GM21528 (cell line): ENCODE data around the gene SDCBP2.
A peak's percentile ranks its signal among the peaks of the same experiment; 100 is the strongest.

ENCODE experiments used
- ATAC-seq: cut with Tn5 transposase; IDR thresholded peaks from one replicate; pipeline ENCODE4 v1.9.1; 2021; ENCODE audit warnings: mild to moderate bottlenecking, moderate library complexity; ENCODE audit not compliant: unreplicated experiment, low FRiP score

SDCBP2 gene

GRCh38 chr20:1331801-1332453 is 3.0 kb upstream of the SDCBP2 start:
- ATAC-seq: no peak

DNA sequence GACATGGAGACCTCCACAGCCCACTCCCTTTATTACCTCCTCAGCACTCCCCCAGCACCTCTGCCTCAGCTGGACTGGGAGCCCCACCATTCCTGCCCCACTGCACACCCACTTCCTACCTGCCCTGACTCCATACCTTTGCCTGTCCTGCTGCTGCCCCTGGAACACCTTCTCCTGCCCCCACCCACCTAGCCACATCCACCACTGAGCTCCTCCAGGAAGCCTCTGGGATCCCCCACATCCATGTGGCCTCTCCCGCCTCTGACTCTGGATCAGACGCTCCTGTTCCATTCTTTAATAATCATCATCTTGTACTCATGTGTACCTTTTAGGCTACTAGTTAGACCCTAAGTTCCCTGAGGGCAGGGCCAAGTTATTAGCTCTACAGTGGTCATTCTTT is 2.2 kb upstream of the SDCBP2 start:
- no peak for ATAC-seq

- no peak for ATAC-seq
Measured at GRCh38 chr20:1330075-1330830, 1.3 kb upstream of the SDCBP2 start.

DNA sequence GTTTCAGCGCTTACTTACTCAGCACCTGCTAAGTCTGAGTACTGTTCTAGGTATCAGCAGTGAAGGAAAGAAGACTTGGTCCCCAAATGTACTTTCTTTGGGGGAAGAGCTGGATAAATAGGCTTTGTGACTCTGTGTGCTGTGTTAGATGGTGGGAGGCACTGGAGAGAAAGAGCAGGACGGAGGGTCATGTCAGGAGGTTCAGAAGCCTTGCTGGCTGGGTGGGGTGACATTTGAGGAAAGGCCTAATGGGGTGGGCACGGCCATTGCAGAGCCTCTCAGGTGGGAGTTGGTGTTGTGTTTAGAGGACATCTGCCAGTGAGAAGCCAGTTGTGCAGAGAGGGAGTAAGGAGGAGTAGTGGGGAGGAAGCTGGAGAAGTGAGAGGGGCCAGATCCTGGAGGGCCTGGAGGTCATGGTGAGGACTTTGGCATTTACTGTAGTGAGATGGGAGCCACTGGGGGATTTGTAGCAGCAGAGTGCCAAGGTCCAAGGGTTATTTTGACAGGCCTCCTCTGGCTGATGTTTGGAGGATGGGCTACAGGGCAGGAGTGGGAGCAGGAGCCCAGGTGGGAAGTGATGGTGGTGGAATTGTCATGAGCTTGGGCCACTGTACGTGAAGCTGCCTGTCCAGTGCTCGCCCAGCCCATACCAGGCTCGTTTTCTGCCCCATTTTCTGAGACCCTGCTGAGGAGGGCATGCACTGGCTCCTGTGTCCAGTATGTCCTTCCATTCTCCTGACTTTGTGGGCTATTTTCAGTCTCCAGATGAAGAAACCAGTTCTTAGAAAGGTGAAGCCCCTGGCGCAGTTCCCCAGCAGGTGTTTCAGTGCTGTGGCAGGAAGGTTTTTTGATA is 886 bp downstream of the SDCBP2 start:
- no peak for ATAC-seq

DNA sequence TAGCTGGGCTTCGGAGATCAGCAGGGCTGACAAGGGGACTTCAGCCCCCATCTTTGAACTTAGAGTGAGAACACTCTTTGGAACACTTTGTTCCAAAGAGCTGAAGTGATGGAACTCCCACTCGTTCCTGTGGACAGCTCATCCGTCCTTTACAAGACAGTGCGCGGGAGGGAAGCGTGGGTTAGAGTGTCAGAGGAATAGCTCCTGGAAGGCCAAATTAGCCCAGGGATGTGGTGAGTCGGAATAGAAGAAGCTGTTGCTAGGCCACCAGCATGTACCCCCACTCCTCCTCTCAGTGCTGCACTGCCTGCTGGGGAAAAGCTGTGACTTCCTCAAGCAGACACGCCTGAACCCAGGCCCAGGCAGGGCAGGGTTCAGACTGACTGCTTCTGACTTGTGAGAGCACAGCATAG is 1.7 kb downstream of the SDCBP2 start:
- no peak for ATAC-seq

DNA sequence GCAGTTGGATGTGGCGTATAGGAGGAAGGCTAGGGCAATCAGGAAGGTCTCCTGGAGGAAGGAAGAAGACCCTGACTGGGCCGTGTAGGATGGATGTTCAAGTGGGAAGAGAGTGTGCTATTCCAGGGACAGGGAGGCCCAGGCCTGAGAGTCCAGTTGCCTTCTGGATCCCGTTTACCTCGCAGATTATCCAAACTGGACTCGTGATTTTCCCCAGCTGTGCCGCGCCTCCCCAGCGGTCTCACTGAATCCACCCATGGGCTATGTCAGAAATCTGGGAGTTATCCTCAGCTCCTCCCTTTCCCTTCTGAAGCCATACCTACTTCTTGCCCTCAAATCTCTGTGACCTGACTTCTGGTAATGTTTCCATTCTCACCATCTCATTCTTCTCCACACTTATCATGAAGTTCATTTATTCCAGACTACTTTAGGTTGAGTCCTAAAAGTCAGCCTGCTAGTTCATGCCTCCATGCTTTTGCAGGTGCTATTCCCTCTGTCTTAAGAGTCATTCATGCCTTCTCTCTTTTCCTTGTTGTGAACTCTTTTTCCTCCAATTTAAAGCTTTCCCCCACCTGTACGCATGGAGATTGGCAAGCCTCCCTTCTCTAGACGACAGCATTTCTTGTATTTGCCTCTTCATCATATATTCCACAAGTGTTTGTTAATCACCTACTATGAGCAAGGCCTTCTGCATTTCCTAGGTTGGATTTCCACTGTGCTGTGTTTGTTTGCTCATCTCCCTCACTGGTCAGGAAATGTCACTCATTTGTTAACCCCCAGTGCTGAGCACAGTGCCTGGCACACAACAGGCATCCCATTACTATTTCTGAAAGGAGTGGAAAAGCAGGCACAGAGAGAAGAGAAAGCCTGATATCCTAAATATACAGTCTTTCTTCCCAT is 2.7 kb downstream of the SDCBP2 start:
- ATAC-seq: no peak

- peak; percentile 77 for ATAC-seq
Measured at GRCh38 chr20:1325173-1326030, 3.5 kb downstream of the SDCBP2 start.

- no peak for ATAC-seq
Measured at GRCh38 chr20:1324598-1325172, 4.3 kb downstream of the SDCBP2 start.

DNA sequence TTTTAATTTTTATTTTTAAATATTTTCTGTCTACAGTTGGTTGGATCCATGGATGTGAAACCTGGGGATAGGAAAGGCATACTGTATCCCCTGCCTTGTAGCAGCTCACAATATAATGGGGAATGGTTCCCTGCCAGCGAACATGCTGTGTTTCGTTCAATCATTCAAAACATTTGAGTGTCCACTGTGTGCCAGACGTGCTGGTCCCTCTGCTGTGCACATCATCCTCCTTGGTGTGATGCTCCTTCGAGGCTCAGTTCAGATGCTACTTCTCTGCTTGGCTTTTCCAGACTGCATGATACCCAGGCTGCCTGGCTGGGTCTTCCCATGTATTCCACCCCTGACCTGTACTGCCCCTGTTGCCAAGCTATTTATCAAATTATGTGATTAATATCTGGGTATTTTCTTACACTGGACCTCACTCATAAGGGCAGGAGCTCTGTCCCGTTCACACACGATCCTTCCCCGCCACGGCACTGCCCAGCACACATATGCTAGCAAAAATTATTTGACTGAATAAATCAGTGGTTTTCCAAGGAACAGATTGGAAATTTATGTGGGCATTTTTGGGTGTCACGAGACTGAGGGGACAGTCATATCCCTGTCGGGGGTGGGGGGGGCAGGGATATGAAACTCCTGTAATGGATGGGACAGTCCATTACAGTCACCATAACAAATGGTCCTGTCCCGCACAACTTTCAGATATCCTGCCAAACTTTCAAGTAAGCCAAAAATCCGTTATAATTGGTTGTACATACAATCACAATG is 4.9 kb downstream of the SDCBP2 start:
- no peak for ATAC-seq

DNA sequence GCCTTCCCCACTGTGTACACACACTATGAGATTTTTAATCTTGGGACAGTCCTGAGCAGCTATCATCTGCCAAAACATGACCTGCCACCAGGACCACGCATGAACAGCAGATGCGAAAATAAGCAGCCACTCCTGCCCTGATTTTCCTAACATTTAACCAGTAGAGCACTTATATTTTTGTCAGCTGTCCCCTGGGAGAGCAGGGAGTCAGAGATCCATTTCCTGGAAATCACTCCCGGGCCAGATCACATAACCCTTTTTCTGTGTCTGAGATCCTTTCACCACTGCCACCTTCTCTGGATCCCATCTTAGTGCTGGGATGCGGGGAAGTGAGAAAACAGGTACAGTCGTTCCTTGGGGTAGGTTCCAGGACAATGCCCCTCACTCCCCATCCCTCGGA is 5.7 kb downstream of the SDCBP2 start:
- ATAC-seq: no peak

DNA sequence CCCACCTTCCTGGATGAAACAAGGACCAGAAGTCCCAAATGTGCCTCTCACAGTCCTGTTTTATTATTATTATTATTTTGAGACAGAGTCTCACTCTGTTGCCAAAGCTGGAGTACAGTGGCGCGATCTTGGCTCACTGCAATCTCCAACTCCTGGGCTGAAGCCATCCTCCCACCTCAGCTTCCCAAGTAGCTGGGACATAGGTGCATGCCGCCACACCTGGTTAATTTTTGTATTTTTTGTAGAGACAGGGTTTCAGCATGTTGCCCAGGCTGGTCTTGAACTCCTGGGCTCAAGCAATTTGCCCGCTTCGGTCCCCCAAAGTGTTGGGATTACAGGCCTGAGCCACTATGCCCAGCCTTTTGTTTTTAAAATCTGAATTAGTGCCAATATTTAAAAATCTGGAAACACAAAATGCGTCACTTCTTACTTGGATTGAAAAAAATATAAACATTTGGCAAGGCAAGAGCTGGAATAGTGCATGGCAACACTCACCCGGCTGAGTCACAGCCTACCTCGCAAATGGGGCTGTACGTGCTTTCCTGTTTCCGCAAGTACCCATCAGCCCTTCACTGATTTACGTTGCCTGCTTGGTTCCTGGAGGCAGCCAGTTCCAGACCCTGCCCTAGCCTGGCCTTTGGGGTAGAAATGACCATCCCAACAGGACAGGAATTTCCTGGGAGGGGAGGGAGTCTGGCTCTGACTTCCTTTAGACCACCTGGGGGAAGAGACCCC is 6.3 kb downstream of the SDCBP2 start:
- ATAC-seq: no peak

DNA sequence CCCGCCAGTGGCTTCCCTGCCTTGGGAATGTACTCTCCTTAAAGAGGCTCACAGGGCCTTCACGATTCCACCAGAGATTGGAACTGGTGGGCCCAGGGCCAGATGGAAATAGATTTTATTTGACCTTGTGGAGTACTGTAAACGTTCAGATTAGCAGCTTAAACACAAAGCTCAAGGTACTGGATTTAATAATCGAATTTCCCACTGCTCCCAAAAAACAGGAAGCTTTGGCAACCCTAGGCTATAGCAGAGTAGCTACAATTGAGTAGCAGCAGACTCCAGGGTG is 7.3 kb downstream of the SDCBP2 start:
- no peak for ATAC-seq

GRCh38 chr20:1320902-1321653 is 7.9 kb downstream of the SDCBP2 start:
- ATAC-seq: no peak

DNA sequence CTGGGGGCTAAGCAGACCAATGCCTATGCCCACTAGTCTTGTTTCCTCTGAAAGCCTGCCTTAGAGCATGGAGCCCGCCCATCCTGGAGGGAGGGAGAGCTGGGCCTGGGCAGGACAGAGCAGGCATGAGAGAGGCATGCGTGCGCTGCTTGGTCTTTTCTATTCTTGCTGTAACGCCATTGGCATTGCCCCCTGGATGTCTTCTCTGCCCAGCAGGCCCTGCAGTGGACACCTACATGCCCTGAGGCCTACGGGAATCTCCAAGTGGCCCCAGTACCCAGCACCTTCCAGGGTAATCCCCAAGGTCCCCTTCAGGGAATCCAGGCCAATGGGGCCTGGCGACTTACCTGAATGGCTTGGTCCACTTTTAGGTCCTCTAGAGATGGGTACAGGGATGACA is 8.9 kb downstream of the SDCBP2 start:
- no peak for ATAC-seq

DNA sequence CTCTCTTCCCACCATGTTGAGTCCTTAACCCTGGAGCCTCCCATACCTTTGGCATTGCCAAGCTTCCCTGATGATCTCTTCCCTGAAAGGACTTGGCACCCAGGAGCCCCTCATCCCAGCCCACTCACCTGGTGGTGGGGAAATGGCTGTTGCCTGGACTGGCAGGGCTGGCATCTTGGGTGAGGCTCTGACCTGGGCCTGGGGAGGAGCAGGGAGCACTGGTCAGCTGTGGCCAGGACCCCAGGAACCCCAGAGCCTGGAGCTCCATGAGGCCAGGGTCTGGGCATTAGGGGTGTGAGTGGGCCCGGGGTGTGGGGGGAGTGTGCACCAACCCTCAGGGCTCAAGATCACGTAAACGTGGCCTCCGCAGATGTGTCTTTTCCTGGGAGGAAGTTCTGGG is 9.5 kb downstream of the SDCBP2 start:
- ATAC-seq: no peak

- no peak for ATAC-seq
Measured at GRCh38 chr20:1319051-1319450, 9.9 kb downstream of the SDCBP2 start.

- no peak for ATAC-seq
Measured at GRCh38 chr20:1317545-1318255, 11.2 kb downstream of the SDCBP2 start.
